ENCODE results near the gene CELF4.

The CELF4 gene

DNA sequence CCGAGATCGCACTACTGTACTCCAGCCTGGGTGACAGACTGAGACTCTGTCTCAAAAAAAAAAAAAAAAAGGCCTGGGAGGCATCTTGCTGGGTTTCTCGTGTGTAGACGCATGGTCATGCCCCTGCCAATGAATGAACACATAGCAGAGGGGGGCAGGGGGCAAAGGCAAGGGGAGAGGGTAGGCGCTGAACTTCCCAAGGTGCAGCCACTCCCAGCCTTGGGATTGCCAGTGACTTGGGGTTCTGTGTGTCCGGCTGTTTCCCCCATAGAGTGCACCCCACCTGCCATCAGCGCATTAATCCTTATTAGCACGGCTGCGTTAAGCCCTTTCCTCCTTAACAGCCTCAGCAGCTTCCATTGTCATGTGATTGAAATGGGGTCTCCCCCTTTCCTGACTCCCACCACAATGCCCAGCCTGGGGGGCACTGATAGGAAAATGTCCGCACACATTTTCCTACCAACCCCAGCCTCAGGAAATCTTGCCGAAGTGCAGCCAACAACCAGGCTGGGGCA, 225.8 kb downstream of the CELF4 start:
- DNase-seq: no peak

DNA sequence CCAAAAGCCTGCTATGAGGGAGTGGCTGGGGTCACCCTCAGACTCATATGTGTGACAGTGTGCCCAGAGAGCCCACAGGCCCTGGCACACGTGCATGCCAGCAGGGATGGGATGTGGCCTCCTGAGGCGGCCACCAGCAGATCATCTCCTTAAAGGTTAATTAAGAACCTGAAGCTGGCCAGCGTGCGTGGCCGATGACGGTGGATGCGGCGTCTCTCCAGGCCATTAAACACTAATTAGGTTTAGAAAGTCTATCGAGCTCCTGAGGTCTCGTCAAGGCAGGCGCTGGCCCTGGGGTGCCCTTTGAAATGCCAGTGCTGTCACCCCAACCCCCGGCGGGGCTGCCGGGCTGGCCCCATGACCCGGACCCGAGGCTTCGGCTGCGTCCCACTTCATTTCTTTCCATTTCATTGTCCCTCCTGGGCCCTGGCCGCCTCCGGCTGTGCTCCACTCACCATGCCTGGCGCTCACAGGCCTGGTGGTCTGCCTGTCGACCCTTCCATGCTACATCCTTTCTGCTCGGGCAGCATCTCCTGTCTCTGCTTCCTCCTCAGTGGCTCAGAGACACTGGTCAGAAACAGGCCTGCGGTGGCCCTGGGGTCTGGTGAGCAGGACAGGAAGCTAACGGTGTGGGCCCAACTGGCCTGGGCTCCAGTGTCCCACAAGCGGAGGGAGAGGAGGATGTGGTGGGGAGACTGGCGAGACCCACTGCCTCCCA, 228.9 kb downstream of the CELF4 start:
- DNase-seq: no peak

DNA sequence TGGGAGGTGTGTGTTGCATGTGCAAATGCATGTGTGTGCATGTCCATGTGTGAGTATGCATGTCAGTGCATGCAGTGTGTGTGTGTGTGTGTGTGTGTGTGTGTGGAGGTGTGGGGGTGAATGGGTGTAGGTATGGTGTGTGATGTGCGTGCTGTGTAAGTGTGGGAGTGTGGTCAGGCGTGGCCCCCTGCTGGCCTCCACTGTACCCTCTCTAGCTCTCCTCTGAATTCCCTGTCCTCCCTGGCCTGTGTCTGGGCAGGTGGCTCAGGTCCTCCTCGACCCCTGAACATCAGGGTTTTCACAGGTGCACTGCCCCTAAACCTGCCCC, 230.2 kb downstream of the CELF4 start:
- DNase-seq: no peak

DNA sequence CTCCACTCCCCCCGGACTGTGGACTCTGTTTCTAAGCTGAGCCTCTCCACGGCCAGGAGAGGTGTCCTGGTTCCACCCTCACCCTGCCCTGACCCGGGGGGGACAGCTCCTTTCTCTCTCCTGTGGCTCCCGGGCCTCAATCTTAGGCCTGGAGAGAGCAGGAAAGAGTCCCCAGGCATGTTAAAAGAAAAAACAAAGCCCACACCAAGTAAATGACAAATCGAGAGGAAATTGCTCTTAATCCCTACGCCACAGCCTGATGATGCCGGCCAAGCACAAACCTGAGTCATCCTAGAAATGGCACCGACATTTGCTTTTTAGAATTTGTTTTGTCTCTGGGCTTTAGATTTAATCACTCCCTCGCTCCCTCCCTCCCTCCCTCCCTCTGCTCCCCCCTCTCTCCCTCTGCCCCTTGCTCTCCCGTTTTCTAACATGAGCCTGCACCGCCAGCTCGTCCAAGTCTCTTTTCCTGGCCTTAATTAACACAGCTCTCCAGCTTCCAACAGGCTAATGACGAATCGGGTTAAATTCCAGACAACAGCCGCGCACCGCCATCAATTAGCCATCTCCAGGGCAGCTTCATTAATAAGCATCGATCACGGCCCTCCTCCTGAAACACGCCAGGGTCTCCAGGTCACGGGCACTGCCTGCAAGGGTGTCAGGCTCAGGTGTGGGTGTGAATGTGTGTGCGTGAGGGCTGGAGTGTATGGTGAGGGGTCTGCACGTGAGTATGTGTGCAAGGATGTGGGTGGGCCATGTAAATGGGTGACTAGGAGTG, 230.8 kb downstream of the CELF4 start:
- DNase-seq: no peak

DNA sequence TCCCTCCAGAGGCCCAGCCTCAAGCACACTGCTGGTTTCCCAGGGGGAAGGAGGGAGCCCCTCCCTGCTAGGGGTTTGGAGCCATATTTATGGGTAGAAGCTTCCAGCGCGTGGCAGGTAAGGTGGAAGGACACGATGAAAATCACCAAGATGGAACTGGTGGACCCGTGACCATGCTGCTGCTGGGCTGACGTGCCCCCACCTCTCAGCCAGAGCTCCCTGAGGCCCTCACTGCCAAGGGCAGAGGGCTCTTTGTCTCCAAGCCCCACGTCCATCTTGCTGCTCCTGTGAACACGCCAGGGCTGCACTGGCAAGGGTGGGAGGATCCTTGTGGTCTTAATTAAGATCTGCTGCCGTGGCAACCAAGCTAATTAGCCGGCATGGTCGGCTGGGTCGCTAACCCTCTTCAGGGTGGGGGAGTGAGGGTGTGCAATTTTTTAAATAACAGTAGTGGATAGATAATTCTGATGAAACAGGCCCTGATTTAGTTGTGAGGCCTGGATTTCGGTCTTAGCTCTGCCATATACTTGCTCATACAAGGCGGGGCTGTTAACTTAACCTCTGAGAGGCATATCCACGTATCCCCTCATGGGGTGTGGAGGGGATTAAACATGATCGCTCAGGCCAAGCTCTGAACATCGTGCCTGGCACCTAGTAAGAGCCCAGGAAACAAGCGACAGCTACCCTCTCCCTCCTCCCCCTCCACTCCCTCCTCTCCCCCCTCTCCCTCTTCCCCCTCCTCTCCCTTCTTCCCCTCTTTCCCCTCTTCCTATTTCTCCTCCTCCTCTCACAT, 232.8 kb downstream of the CELF4 start:
- no peak for DNase-seq

GRCh38 chr18:37332219-37332618, 233.4 kb downstream of the CELF4 start:
- DNase-seq: no peak

GRCh38 chr18:37330173-37330572, 235.4 kb downstream of the CELF4 start:
- DNase-seq: no peak

- DNase-seq: no peak
Measured at GRCh38 chr18:37328946-37329719, 236.5 kb downstream of the CELF4 start.

DNA sequence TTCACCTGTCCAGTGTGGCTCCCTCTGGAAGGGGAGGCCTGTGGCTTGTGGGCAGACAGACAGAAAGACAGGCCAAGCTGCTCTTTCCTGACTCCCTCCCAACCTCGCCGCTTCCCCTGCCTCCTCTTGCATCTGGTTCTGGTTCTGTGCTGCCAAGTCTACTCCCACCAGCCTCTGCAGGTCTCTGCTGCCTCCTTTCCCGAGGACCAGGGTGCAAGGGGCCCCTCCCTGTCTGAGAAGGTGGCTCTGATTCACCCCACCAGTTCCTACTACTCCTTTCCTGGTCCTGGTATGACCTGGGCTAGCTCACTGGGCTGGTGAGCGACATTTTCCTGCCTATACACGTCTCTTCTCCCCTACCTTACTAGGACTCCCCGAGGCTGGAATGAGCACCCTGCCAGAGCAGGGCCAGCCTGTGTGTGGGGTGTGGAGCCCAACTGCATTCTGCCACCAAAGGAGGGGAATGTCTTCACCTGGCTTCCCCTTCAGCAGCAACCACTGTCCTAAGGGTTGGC, 238.5 kb downstream of the CELF4 start:
- no peak for DNase-seq

DNA sequence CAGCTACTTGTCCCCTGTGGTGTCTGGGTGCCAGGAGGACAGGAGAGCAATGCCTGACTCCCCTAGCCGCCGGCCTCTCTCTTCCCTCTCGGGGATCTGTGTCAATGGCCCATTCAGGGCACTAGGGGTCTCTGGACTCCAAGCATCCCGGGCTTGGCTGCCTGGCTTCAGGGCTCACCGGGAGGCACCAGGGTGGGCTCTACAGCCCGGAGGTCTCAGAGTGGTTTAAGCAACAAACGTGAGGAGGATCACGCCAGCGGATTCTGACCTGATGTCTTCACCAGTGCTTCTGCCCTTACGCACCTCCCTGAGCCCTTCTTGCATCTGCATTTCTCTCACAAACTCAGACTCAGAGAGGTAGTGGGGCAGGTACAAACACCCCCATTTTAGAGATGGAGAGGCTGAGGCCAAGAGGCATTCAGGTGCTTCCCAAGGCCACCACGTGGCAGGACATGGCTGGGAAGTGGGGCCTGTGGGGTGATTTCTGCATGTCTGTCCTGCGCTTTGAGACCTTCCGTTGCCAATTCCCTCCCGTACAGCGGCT, 243.0 kb downstream of the CELF4 start:
- DNase-seq: no peak

- DNase-seq: no peak
Measured at GRCh38 chr18:37321582-37322491, 243.8 kb downstream of the CELF4 start.

GRCh38 chr18:37320317-37320716, 245.3 kb downstream of the CELF4 start:
- DNase-seq: no peak

DNA sequence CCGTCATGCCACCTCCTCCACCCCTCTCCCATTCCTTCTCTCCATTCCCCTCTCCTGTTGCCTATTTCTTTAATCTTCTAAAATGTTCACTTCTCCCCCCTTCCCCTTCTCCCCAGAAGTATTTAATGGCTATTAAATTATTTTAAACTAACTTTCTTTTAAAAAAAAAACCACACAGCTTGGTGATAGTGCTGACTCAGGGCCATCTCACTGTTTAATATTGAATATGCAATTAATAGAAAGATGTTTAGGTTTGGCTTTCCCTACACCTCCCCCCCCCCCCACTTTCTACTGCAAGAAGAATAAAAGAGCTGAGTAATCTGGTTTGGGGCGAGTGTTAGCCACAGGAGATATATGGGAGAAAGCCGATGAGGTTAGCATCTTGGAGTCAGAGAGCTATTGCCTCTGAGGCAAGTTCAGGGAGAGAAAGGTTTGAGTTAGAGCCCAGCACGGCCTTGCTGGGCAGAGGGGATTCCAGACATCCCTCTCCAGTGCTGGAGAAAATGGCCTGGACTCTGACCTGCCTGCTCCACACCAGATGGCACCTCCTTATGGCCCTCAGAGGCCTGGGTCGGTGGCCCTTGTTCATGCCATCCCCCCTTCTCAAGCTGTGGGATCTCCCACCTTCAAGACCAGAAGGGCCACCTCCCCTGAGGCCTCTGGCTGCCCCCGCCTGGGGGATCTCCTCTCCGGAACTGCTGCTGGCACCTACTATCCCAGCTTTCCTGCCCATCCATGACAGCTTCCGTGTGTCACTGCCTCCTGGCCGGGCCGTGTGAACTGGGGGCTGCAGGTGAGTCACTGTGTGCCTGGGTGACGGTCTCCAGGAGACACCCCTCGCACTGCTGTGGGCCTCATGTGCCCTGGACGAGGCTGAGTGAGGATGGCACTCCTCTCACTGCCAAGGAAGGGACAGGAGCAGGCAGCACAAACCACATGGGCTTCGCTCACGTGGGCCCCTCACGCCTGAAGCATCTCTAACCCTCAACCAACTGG, 246.9 kb downstream of the CELF4 start:
- DNase-seq: no peak

DNA sequence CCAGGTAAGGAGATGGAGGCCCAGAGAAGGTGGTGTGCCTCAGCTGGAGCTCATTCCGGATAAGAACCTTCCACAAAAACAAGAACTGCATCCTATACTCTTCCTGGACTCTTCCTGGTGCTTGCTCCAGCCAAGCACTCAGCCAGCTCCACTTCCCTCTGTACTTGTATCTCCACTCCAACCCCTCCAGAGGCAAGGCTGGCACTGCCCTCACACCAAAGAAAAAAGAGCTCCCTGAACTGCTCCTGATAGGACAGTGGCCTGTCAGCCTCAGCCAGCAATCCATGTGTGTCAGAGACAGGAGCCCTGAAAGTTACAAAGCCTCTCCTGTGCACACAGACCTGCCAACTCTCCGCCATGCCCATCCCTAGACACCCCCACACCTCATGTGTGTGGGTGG, 248.1 kb downstream of the CELF4 start:
- DNase-seq: no peak

GRCh38 chr18:37316468-37316867, 249.1 kb downstream of the CELF4 start:
- no peak for DNase-seq

- no peak for DNase-seq
Measured at GRCh38 chr18:37315935-37316334, 249.7 kb downstream of the CELF4 start.

- DNase-seq: no peak
Measured at GRCh38 chr18:37314534-37314933, 251.1 kb downstream of the CELF4 start.

DNA sequence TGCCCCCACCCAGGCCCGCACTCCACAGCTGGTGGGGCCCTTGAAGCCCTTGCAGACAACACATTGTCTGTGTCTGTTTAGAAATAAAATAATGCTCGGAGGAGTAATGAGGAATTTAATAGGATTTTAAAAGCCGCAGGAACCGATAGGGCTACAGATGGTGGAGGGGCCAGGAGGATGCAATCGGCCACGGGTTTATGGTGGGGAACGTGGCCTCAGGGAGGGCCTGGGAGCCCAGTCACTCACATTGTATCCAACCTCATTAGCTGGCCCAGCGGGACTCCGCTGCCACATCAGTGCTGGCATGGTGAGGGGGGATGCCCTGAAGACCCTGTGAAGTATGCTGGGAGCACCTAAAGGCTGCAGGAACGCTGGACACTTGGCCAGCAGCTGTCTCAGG, 252.0 kb downstream of the CELF4 start:
- DNase-seq: no peak

- DNase-seq: no peak
Measured at GRCh38 chr18:37309861-37310260, 255.7 kb downstream of the CELF4 start.

GRCh38 chr18:37309059-37309458, 256.5 kb downstream of the CELF4 start:
- no peak for DNase-seq
